GM20000 (cell line): ENCODE data around the gene NCMAP.

Source experiments
- DNase-seq: peaks from one replicate; pipeline ENCODE4 v3.0.0; 2012; ENCODE audit warnings: low spot score
- CTCF ChIP-seq: IDR thresholded peaks from 2 replicates; pipeline ENCODE4 v1.5.1; 2012; ENCODE audit warnings: mild to moderate bottlenecking, control low read depth; ENCODE audit errors: extremely low read depth, missing control alignments

Gene NCMAP

DNA sequence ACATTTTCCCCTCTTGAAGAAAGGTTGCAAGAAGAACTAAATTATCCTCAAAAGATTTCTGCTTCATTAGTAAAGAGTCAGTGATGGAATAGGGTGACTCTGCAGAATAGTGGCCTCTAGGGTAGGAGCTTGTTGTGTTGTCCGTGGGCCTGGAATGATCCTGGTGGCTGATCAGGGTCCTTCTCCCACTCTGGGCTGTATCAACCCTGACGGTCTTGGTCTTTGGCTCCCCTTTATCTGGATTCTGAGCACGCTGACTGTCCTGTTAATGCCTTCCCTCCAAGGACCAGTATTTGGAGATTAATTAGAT lies 50.4 kb downstream of the NCMAP start:
- TF ChIP-seq CTCF = no peak
- DNase-seq = no peak

DNA sequence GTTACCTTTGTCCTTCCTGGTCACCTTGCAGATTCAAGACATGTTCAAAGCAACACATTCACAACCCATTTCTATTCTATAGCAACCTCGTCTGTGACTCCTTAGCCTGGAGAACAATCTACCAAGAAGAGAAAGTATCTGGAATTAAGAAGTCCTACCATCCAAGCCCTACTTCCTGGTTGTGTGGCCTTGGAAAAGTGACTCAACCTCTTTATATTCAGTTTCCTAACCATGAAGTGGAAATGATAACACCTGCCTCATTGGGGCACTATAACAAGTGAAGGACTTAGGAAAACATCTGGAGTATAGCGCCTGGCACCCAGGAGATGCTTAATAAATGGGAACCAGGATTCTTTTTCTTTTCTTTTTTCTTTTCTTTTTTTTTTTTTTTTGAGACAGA lies 50.7 kb downstream of the NCMAP start:
- TF ChIP-seq CTCF = no peak
- DNase-seq = no peak

GRCh38 chr1:24609949-24610517 lies 54.1 kb downstream of the NCMAP start:
- DNase-seq = no peak
- no peak for TF ChIP-seq CTCF

DNA sequence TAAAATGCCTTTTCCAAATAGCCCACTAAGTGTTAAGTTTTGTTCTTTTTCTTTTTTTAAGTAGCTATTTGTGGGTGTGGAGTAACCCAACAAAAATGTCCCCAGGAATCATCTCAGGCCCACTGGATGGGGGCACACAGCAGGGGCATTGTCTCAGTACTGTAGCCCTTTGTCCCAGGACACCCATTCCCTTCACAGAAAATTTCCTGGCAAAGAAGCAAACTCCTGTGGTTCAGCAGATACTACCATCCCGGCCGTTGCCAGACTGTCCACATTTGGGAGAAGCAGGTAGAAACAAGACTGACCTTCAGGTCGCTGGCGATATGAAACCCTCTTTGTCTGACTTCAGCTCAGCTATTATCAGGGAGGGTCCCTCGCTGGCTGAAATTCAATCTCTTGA lies 63.5 kb downstream of the NCMAP start:
- no peak for DNase-seq
- TF ChIP-seq CTCF = no peak

GRCh38 chr1:24620678-24621077 lies 64.8 kb downstream of the NCMAP start:
- no peak for TF ChIP-seq CTCF
- no peak for DNase-seq

DNA sequence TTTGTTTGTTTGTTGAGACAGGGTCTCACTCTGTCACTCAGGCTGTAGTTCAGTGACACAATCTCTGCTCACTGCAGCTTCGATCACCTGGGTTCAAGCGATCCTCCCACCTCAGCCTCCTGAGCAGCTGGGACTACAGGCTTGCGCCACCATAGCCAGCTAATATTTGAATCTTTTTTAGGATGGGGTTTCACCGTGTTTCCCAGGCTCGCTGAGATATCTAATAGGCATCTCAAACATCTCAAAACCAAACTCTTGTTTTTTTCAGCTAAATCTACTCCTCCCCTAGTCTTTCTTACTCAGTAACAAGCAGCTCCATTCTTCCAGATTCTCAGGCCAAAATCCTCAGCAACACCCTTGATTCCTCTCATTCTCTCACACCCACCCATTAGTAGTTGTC lies 65.2 kb downstream of the NCMAP start:
- TF ChIP-seq CTCF = no peak
- no peak for DNase-seq

DNA sequence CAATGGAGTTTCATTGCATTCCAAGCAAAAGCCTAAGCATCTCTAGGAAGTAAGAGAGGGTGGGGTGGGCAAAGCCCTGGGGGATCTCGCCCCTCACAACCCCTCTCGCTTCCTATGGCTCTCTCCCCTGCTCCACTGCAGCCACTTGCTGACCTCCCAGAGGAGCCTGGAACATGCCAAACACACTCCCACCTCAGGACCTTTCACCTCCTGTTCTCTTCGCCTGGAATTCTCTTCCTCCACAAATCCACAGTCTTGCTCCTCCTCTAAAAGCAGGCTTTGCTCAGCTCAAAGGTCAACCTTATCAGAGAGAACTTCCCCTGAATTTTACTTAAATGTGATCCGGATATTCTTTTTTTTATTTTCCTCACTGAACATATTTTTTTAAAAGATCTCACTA lies 66.3 kb downstream of the NCMAP start:
- DNase-seq = no peak
- TF ChIP-seq CTCF = no peak
